Measurements from ENCODE around the gene SLC2A8.

The SLC2A8 gene, protein sequence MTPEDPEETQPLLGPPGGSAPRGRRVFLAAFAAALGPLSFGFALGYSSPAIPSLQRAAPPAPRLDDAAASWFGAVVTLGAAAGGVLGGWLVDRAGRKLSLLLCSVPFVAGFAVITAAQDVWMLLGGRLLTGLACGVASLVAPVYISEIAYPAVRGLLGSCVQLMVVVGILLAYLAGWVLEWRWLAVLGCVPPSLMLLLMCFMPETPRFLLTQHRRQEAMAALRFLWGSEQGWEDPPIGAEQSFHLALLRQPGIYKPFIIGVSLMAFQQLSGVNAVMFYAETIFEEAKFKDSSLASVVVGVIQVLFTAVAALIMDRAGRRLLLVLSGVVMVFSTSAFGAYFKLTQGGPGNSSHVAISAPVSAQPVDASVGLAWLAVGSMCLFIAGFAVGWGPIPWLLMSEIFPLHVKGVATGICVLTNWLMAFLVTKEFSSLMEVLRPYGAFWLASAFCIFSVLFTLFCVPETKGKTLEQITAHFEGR

DNA sequence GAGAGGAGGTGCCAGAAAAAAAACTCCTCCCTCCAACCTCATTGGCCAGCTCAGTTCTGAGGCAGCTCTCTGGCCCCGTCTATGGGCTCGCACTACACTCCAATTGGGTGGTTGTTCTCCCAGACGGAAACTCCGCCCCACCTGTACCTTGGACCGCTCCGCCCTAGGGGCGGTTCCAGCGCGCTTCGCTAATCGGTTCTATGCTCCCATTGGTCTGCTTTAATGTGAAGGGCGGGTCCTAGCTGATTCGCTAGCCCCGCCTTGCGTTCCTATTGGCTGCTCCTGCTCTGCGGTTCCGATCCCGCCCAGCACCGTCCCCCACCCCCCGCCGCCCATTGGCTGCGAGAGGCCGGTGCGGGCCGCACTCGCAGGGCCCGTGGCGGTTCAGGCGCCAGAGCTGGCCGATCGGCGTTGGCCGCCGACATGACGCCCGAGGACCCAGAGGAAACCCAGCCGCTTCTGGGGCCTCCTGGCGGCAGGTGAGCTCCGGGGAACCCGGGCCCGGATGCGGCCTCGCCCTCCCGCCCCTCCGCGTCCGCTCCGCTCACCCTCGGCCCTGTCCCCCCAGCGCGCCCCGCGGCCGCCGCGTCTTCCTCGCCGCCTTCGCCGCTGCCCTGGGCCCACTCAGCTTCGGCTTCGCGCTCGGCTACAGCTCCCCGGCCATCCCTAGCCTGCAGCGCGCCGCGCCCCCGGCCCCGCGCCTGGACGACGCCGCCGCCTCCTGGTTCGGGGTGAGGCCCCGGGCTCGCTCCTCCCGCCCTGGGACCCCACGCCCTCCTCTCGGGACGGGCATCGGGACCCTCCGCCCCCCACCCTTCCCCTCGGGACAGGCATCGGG lies at the start of gene SLC2A8:
SLC2A8 (plus strand) TSS at position 362 of the 838 bp plus-strand sequence; CDS start at position 424, 62 bp downstream.
- peaks cover 18% of the 10 kb centered on the region for H3K4me1 Mint-ChIP-seq (ENCODE audit: low read depth)
- H3K9me3 Mint-ChIP-seq, result no peaks in the 10 kb centered on the region
- H3K4me3 Mint-ChIP-seq, result peak within 1 kb of the TSS; percentile 65
- peaks cover 83% of the 10 kb centered on the region for H3K27me3 Mint-ChIP-seq
- DNase-seq, result peak; percentile 90
- no peak within 1 kb of the TSS for H3K27ac Mint-ChIP-seq
- H3K36me3 Mint-ChIP-seq (ENCODE audit: low read depth), result no peaks in the 10 kb centered on the region

DNA sequence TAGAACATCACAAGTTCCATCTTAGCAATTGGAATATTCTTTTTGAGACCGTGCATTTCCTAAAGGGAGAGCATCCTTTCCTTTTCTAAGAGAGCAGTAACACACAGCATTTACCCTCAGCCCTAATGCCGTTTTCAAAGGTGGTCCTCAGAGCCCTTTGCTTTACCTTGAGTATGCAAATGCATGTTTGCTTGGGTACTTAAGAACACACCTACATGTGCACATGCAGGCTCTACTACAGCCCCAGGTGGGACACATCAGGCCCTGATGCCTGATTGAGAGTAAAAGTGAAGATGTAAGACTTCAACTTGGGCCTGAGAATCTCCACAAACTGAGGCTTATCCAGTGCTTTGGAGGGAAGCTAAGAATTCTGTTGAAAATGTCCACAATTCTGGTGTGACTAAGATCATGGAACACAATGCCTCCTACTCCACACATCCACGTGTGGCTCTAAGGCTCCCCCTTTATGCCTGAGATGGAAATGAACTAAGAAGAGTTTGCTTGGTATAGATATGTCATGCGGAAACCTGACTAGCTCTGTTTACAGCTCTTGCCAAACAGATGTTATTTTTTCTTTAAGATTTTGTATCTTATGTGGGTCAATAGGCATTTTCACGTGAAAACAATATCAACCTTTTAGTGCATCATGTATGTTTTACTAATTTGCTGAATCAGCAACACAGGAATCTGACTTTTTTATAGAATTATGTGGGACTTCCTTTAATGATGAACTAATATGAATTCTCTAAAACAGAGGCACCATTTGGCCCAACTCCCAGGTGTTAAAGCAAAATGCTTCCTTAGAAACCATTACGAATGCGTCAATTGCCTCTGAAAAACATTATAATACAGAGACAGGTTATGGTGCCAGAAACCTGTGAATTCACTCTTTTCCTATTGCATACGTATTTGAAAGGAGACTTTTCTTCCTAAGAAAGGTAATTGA lies 48.9 kb upstream of the SLC2A8 start:
- Mint-ChIP-seq H3K27me3 (peaks cover 21% of the 10 kb centered on the region), H3K27ac (no peak overlapping the region), H3K4me1 (ENCODE audit: low read depth) (no peaks in the 10 kb centered on the region), H3K4me3 (no peak overlapping the region), H3K36me3 (ENCODE audit: low read depth) (no peaks in the 10 kb centered on the region), H3K9me3 (no peaks in the 10 kb centered on the region)
- no peak for DNase-seq

DNA sequence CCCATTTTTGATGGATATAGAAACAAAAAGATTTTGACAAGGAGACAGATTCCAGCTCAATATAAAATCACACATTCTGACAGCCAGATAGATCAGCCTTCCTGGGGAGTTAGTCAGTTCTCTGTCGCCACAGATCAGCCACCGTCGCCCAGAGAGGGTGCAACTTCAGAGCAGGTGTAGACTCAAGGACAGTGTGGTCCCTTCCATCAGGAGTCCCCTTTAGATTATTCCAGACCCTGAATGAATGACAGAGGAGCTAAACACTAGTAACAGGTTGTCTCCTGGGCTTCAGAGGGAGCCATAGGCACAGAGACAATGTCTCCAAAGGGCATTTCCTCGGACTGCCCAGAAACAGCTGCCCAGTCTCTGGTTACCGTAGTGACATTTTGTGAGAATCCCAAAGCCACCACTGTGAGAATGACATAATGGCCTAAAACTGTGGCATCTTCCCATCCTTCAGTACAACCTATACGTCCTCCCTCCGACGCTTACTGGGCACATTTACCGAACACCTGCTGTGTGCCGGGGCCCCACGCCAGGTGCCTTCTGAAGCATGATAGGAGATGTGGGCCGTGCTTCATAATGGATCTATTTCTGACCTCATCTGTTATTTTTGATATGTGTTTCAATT lies 47.4 kb upstream of the SLC2A8 start:
- no peak for DNase-seq
- Mint-ChIP-seq H3K27ac (no peak overlapping the region), H3K4me3 (no peak overlapping the region), H3K4me1 (ENCODE audit: low read depth) (no peaks in the 10 kb centered on the region), H3K27me3 (peaks cover 33% of the 10 kb centered on the region), H3K36me3 (ENCODE audit: low read depth) (no peaks in the 10 kb centered on the region), H3K9me3 (no peaks in the 10 kb centered on the region)

DNA sequence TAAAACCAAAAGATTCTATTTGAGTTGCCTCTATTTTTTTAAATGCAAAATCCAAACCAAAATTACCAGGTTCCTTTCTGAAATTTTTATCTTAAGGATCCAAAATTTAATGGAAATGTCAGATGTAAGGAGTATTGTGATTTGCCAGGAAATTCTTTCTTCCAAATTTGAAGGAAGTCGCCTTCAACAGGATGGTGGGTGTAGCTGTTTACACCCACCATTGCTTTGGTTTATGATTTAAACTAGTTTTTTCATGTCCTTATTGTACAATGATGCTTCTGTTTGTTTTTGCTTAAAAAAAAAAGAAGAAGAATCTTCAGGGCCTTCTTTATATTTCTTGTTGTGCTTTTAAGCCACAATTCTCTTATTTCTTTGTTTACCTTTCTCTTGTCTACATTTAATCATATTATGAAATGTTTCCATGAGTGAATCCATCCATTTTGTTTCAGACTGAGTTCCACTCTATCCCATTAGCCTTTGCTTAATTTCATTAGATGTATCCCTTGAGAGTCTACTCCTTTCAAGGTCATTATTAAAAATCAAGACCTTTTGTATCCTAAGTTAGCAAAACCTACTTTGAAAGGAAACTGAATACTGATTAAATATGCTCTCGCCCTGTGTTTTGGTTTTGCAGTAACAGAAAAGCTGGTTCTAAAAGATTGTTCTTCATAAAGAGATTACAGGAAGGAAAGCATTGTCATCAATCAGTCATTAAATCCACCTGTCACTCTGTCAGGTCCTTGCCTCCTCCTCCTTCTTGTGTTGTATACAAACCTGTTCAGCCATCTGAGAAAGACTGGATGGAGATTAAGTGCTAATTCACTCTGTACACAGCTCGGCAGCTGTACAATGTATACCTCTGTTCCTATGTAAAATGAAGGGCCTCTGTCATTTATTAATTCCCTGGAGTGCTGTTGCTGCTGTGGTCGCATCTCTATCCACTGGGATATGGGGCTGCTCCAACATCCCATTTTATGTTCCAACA lies 45.5 kb upstream of the SLC2A8 start:
- no peaks in the 10 kb centered on the region for H3K36me3 Mint-ChIP-seq (ENCODE audit: low read depth)
- no peaks in the 10 kb centered on the region for H3K9me3 Mint-ChIP-seq
- no peak overlapping the region for H3K4me3 Mint-ChIP-seq
- no peaks in the 10 kb centered on the region for H3K4me1 Mint-ChIP-seq (ENCODE audit: low read depth)
- no peak for DNase-seq
- H3K27me3 Mint-ChIP-seq, result peaks cover 51% of the 10 kb centered on the region
- H3K27ac Mint-ChIP-seq, result no peak overlapping the region

DNA sequence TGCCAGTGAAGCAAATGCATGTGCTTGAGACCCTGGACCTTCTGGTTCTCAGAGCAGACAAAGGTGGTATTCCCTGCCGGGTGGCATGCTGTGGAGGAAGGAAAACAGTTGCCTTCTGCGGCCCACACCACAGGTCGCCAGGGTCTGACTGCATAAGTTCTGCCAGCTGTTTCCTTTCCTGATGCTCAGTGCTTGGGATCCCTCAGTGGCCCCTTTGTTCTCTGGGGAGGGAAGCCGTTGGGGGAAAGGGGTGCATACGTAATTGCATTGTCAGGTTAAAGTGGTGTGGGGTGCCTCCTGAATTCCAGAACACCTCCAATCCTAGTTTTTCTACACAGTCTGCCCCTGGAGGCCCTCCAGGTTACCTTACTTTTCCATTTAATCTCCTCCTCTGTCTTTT lies 43.1 kb upstream of the SLC2A8 start:
- Mint-ChIP-seq H3K4me1 (ENCODE audit: low read depth) (no peaks in the 10 kb centered on the region), H3K27ac (no peak overlapping the region), H3K9me3 (no peaks in the 10 kb centered on the region), H3K27me3 (peaks cover 54% of the 10 kb centered on the region), H3K4me3 (no peak overlapping the region), H3K36me3 (ENCODE audit: low read depth) (no peaks in the 10 kb centered on the region)
- DNase-seq, result no peak

DNA sequence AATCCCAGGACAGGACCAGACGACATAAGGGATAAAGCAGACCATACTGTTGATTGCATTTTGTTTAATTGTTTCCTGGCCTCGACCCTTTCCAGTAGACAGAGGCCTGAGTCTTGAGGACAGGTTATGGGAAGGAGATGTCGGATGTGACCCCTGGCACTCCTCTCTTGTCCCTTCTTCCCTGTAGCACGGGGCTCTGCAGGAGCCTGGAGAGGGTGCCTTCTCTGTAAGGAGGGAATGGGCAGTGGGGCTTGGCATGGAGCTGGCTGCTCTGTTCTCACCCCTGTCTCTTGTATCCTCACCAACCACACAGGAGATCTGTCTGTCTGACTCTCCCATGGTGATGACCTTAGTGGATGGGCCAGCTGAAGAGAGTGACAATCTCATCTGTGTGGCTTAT lies 40.1 kb upstream of the SLC2A8 start:
- Mint-ChIP-seq H3K4me3 (no peak overlapping the region), H3K4me1 (ENCODE audit: low read depth) (peaks cover 4% of the 10 kb centered on the region), H3K36me3 (ENCODE audit: low read depth) (no peaks in the 10 kb centered on the region), H3K9me3 (no peaks in the 10 kb centered on the region), H3K27me3 (peaks cover 40% of the 10 kb centered on the region), H3K27ac (no peak overlapping the region)
- DNase-seq, result no peak

DNA sequence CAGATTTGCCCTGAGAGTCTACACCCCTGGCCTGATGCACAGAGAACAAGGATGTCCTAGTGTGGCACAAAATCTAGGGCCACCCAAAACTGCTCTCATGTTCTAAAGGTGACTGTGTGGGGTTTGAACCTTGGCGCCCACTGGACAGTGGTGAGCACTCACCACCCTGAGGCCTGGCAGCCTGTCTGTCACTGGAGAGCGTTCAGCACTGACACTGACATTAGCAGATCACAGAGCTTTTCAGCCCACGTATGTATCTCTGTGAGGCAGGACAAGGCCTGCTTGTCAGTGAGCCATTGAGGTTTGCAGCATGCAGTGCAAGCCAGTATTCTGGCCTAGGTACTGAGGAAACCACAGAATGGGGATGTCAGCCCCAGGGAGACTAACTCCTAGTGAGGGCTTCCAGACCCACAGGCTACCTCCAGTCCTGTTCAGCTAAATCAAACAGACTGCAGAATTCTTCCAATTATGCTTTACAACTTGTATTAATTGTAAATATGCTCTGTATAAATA lies 38.9 kb upstream of the SLC2A8 start:
- Mint-ChIP-seq H3K27me3 (peaks cover 39% of the 10 kb centered on the region), H3K27ac (no peak overlapping the region), H3K9me3 (no peaks in the 10 kb centered on the region), H3K36me3 (ENCODE audit: low read depth) (no peaks in the 10 kb centered on the region), H3K4me3 (no peak overlapping the region), H3K4me1 (ENCODE audit: low read depth) (peaks cover 4% of the 10 kb centered on the region)
- no peak for DNase-seq

DNA sequence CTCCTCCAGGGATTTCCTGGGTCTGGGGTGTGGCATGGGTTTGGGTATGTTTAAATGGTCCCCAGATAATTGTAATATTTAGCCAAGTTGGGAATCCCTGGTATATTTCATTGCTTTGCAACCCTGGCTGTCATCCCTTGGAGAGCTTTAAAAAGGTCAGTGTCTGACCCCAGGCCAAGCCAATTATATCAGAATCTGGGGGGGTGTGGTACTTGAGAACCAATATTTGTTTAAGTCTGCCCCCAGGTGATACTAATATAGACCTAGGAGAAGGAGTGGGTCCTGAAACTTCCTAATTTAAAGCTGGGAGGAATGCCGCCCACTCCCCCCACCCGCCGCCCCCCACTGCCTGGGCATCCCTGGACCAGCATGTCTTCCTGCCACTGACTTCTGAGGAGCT lies 38.2 kb upstream of the SLC2A8 start:
- H3K36me3 Mint-ChIP-seq (ENCODE audit: low read depth), result no peaks in the 10 kb centered on the region
- no peak overlapping the region for H3K4me3 Mint-ChIP-seq

DNA sequence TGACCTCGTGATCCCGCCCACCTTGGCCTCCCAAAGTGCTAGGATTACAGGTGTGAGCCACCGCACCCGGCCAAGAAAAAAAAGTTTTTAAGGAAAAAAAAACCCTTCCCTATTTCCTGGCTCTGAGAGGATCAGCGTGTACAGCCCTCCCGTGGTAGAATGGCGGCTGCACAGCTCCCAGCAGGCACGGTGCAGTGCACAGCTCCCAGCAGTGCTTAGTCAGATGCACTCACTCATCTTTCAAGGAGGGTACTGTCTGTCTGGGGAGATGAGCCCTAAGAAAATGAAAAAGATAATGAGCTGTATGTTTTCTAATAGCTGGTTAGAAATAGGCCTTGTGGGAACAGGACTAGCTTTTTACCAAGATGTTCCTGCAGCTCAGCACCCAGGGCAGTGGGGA lies 36.7 kb upstream of the SLC2A8 start:
- H3K4me3 Mint-ChIP-seq, result no peak overlapping the region
- DNase-seq, result no peak
- H3K27me3 Mint-ChIP-seq, result peaks cover 24% of the 10 kb centered on the region
- H3K36me3 Mint-ChIP-seq (ENCODE audit: low read depth), result no peaks in the 10 kb centered on the region
- H3K27ac Mint-ChIP-seq, result no peak overlapping the region
- H3K4me1 Mint-ChIP-seq (ENCODE audit: low read depth), result peaks cover 4% of the 10 kb centered on the region
- no peaks in the 10 kb centered on the region for H3K9me3 Mint-ChIP-seq

More for the DNA sequence above, 38.2 kb upstream of the SLC2A8 start:
- no peak for DNase-seq
- Mint-ChIP-seq H3K27ac (no peak overlapping the region), H3K27me3 (peaks cover 35% of the 10 kb centered on the region), H3K9me3 (no peaks in the 10 kb centered on the region), H3K4me1 (ENCODE audit: low read depth) (peaks cover 4% of the 10 kb centered on the region)

DNA sequence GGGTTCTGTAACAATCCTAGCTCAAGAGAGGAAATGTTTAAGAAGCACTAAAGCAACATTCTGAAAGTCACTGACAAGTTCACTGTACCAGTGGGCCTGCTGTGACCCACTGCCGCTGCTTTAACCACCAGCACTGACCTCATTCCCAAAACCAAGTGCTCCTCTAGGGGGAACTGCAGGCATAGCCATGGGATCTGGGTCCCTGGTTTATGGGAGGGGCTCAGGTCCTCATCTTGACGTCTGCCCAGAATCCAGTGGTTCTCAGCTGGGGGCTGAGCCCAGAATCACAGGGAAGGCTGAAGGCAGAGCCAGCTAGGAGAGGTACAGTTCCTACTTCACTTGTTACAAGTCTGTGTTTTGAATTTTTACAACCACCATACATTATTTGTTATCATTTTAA lies 36.1 kb upstream of the SLC2A8 start:
- Mint-ChIP-seq H3K9me3 (no peaks in the 10 kb centered on the region), H3K4me1 (ENCODE audit: low read depth) (peaks cover 4% of the 10 kb centered on the region), H3K27me3 (peaks cover 18% of the 10 kb centered on the region), H3K27ac (no peak overlapping the region), H3K36me3 (ENCODE audit: low read depth) (no peaks in the 10 kb centered on the region), H3K4me3 (no peak overlapping the region)
- DNase-seq, result no peak

DNA sequence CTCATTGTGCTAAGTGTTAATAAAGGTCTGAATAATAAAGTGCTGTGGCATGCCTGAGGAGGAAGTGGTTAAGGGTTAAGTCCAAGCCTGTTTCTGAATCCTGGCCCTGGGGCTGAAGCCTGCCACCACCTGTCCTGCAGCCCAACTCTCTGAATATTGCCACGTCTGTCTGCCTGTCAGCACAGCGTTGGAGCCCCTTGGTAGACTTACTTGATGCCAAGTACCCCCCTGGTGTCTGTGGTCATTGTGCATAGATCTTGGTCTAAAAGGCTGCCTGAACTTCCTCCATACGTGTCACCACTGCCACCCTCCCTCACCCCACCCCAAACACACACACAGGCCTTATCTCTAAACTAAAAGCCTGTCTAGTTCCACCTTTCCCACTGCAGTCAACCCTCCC lies 35.4 kb upstream of the SLC2A8 start:
- Mint-ChIP-seq H3K27ac (no peak overlapping the region), H3K9me3 (no peaks in the 10 kb centered on the region), H3K27me3 (peaks cover 12% of the 10 kb centered on the region), H3K4me3 (no peak overlapping the region), H3K4me1 (ENCODE audit: low read depth) (peaks cover 4% of the 10 kb centered on the region), H3K36me3 (ENCODE audit: low read depth) (no peaks in the 10 kb centered on the region)
- DNase-seq, result no peak

DNA sequence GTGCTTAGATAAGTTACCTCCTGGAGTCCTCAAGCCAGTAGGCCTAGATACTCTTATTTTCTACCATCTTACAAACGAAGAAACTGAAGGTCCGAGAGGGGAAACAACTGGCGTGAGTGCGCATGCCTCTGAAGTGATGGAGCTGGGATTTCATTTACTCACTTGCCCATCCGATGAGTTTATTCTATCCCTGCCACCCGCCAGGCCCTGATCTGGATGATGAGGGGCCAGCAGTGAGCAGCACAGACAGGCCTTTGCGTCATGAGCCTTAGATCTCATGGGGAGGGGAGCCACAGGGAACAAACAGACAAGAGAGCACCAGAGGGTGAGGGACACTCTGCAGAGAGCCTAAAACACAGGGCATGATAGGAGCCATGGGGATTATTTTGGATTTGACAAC lies 34.1 kb upstream of the SLC2A8 start:
- no peak for DNase-seq
- Mint-ChIP-seq H3K9me3 (no peaks in the 10 kb centered on the region), H3K27me3 (peaks cover 12% of the 10 kb centered on the region), H3K36me3 (ENCODE audit: low read depth) (no peaks in the 10 kb centered on the region), H3K4me1 (ENCODE audit: low read depth) (peaks cover 4% of the 10 kb centered on the region), H3K27ac (no peak overlapping the region), H3K4me3 (no peak overlapping the region)

DNA sequence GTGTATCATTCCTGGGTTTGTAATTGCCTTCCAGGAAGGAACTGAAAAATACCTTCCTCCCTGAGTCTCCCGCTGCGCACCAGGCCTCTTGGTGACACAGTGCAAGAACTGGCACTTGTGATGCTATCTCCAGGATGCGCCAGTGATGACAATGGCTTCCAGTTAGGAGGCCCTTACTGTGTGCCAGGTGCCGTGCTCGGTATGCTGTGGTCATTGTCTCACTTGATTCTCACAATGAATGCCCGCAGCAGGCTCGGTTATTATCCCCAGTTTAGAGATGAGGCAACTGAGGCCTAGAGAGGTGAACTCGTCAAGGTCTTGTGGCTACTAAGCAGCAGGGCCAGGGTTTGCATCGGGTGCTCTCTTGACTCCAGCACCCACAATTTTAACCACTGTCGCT lies 31.5 kb upstream of the SLC2A8 start:
- Mint-ChIP-seq H3K27me3 (peaks cover 34% of the 10 kb centered on the region), H3K4me3 (no peak overlapping the region)

More for the DNA sequence above, 31.5 kb upstream of the SLC2A8 start:
- Mint-ChIP-seq H3K4me1 (ENCODE audit: low read depth) (peaks cover 4% of the 10 kb centered on the region), H3K27ac (no peak overlapping the region), H3K36me3 (ENCODE audit: low read depth) (no peaks in the 10 kb centered on the region), H3K9me3 (no peaks in the 10 kb centered on the region)
- DNase-seq, result peak; percentile 11
